HG03354 (cell line): ENCODE results near the gene MINDY2.
"Not testable (repeated sequence)": the region's sequence is repeated elsewhere in the genome, so short reads cannot be mapped to it uniquely, and the experiment has no call there.

Experiments
- ATAC-seq: cut with Tn5 transposase; IDR thresholded peaks from one replicate; pipeline ENCODE4 v1.9.1; 2021; ENCODE audit warnings: mild to moderate bottlenecking; ENCODE audit not compliant: unreplicated experiment, poor library complexity, severe bottlenecking

The MINDY2 gene

GRCh38 chr15:58749532-58750337, 21.4 kb upstream of the MINDY2 start, which contains the start of gene ADAM10:
Gene ADAM10 (minus strand): TSS chr15:58749707. CDS start chr15:58749534, 173 bp downstream.
- peak; percentile 74 for ATAC-seq

- no peak for ATAC-seq
Measured at GRCh38 chr15:58752716-58753115, 18.4 kb upstream of the MINDY2 start.

GRCh38 chr15:58755350-58755749, 15.8 kb upstream of the MINDY2 start:
- ATAC-seq, result no peak

GRCh38 chr15:58755956-58756355, 15.1 kb upstream of the MINDY2 start:
- no peak for ATAC-seq

- ATAC-seq, result no peak
Measured at GRCh38 chr15:58758141-58758540, 13.0 kb upstream of the MINDY2 start.

- no peak for ATAC-seq
Measured at GRCh38 chr15:58760385-58761009, 10.6 kb upstream of the MINDY2 start.

- no peak for ATAC-seq
Measured at GRCh38 chr15:58761010-58761388, 10.1 kb upstream of the MINDY2 start.

- no peak for ATAC-seq
Measured at GRCh38 chr15:58762285-58762684, 8.8 kb upstream of the MINDY2 start.

GRCh38 chr15:58762731-58763130, 8.4 kb upstream of the MINDY2 start:
- ATAC-seq, result no peak

GRCh38 chr15:58764468-58764867, 6.6 kb upstream of the MINDY2 start:
- no peak for ATAC-seq

- no peak for ATAC-seq
Measured at GRCh38 chr15:58766290-58766689, 4.8 kb upstream of the MINDY2 start.

GRCh38 chr15:58768601-58769004, 2.5 kb upstream of the MINDY2 start:
- ATAC-seq, result not testable (repeated sequence)

GRCh38 chr15:58770519-58770856, 614 bp upstream of the MINDY2 start:
- peak; percentile 44 for ATAC-seq

- peak; percentile 9 for ATAC-seq
Measured at GRCh38 chr15:58771621-58772250, 634 bp downstream of the MINDY2 start.

- no peak for ATAC-seq
Measured at GRCh38 chr15:58773024-58773423, 1.9 kb downstream of the MINDY2 start.

GRCh38 chr15:58775402-58775801, 4.3 kb downstream of the MINDY2 start:
- no peak for ATAC-seq

- ATAC-seq, result peak; percentile 73
Measured at GRCh38 chr15:58777107-58777506, 6.0 kb downstream of the MINDY2 start.

- ATAC-seq, result no peak
Measured at GRCh38 chr15:58779554-58779953, 8.5 kb downstream of the MINDY2 start.

GRCh38 chr15:58785355-58785754, 14.3 kb downstream of the MINDY2 start:
- ATAC-seq, result no peak

- ATAC-seq, result no peak
Measured at GRCh38 chr15:58788056-58788710, 17.1 kb downstream of the MINDY2 start.
